OCI-LY7 (cell line): ENCODE measurements around the gene BSCL2. TPM values are rescaled to one million over a fixed set of nuclear protein-coding genes. Genes with fewer than 3 reads are reported as not detected.

Experiments used
- BruUV-seq: library from RNA; stranded (reverse); fragments of 400-500 nt; replicated peaks from 2 replicates; lab custom pipeline; 2021; lab: Mats Ljungman, UMichigan
- CTCF ChIA-PET: fragments of 300-600 bp; sonication (Branson Sonifier 250); formaldehyde crosslinking; loops from one replicate; lab custom pipeline; 2022; ENCODE audit warnings: antibody characterized with exemption; ENCODE audit not compliant: unreplicated experiment; lab: Charles Lee
- POLR2A ChIA-PET: fragments of 300-600 bp; sonication (Branson Sonifier 250); formaldehyde crosslinking; loops from one replicate; lab custom pipeline; 2022; ENCODE audit warnings: antibody characterized with exemption; lab: Charles Lee
- DNase-seq: peaks from one replicate; pipeline ENCODE4 v3.0.0-alpha.2; 2015; ENCODE audit warnings: low spot score
- H2AFZ ChIP-seq: fragments of 200-600 bp; sonication (generic), shearing (Covaris generic); 2 replicates; pipeline ENCODE4 v1.6.1; 2014; ENCODE audit warnings: mild to moderate bottlenecking, antibody characterized with exemption, low read length, moderate library complexity
- H3K27ac ChIP-seq: fragments of 200-600 bp; sonication (generic); 2 replicates; pipeline ENCODE4 v1.5.1; 2014; ENCODE audit warnings: mixed run types, low read depth, mild to moderate bottlenecking, moderate library complexity, low read length, inconsistent platforms; ENCODE audit not compliant: poor library complexity, severe bottlenecking
- H3K36me3 ChIP-seq: fragments of 200-600 bp; sonication (generic); 2 replicates; pipeline ENCODE4 v1.6.1; 2014; ENCODE audit warnings: mild to moderate bottlenecking, antibody characterized with exemption, low read length, moderate library complexity, mixed read lengths; ENCODE audit not compliant: insufficient read depth
- H3K4me1 ChIP-seq: fragments of 200-600 bp; sonication (generic); 2 replicates; pipeline ENCODE4 v1.5.1; 2014; ENCODE audit warnings: mild to moderate bottlenecking, low read length; ENCODE audit not compliant: insufficient read depth, poor library complexity, severe bottlenecking
- H3K4me2 ChIP-seq: fragments of 200-600 bp; sonication (generic); 2 replicates; pipeline ENCODE4 v1.6.1; 2014; ENCODE audit warnings: mild to moderate bottlenecking, low read length
- H3K4me3 ChIP-seq: fragments of 200-600 bp; sonication (generic); 2 replicates; pipeline ENCODE4 v1.5.1; 2014; ENCODE audit warnings: mild to moderate bottlenecking, low read depth, low read length; ENCODE audit not compliant: poor library complexity, severe bottlenecking
- H3K79me2 ChIP-seq: fragments of 200-600 bp; sonication (generic); 2 replicates; pipeline ENCODE4 v1.6.1; 2016; ENCODE audit warnings: low read depth, mild to moderate bottlenecking, low read length, moderate library complexity, mixed read lengths; ENCODE audit not compliant: insufficient read depth
- H3K9me2 ChIP-seq: fragments of 200-600 bp; sonication (generic); 2 replicates; pipeline ENCODE4 v1.6.1; 2016; ENCODE audit warnings: mild to moderate bottlenecking, low read length, mixed read lengths; ENCODE audit not compliant: insufficient read depth
- H3K9me3 ChIP-seq: fragments of 200-600 bp; sonication (generic); 2 replicates; pipeline ENCODE4 v1.6.1; 2014; ENCODE audit warnings: mild to moderate bottlenecking, mixed run types, low read length, mixed read lengths
- H4K20me1 ChIP-seq: fragments of 200-600 bp; sonication (generic); 2 replicates; pipeline ENCODE4 v1.6.1; 2014; ENCODE audit warnings: mild to moderate bottlenecking, antibody characterized with exemption, low read length, moderate library complexity, mixed read lengths; ENCODE audit not compliant: insufficient read depth
- CTCF ChIP-seq: fragments of 200-600 bp; sonication (generic); conservative IDR thresholded peaks from 2 replicates; pipeline ENCODE4 v1.5.1; 2014; ENCODE audit warnings: mild to moderate bottlenecking, antibody characterized with exemption, low read length, moderate library complexity, mixed read lengths
- EZH2phosphoT487 ChIP-seq: fragments of 200-600 bp; sonication (generic); IDR thresholded peaks from 2 replicates; pipeline ENCODE4 v1.6.1; 2018; ENCODE audit warnings: low read depth, borderline replicate concordance, mild to moderate bottlenecking, mixed run types, antibody characterized with exemption, low read length, moderate library complexity, mixed read lengths
- intact Hi-C: fragments of 100-400 bp; cut with micrococcal nuclease; formaldehyde crosslinking; loops from one replicate; pipeline ENCODE4 v1.10.0; 2022; ENCODE audit not compliant: unreplicated experiment
- total RNA-seq, 2 experiments: library from RNA; depleted of rRNA in 1 of 2; stranded (reverse); fragments of >200 nt in 1 of 2; shearing (Covaris generic) in 1 of 2; gene quantifications; 2 replicates each; pipeline ENCODE4 v1.2.3, GENCODE V29; 2014 to 2022

Gene BSCL2
- total RNA-seq, 2 experiments from 2014 or later = 20.7 to 46.2 TPM

- Histone ChIP-seq H3K36me3 (peaks cover 17% of the 10 kb centered on the region), H3K4me1 (peaks cover 12% of the 10 kb centered on the region), H2AFZ (no peak overlapping the region), H3K9me2 (no peaks in the 10 kb centered on the region), H3K9me3 (no peaks in the 10 kb centered on the region), H3K4me3 (no peak overlapping the region), H3K79me2 (peaks cover 17% of the 10 kb centered on the region), H3K27ac (no peak overlapping the region), H3K4me2 (no peak overlapping the region), H4K20me1 (no peaks in the 10 kb centered on the region)
- ChIA-PET CTCF (no interaction called here), POLR2A (interaction anchor here (0.9 to 10.5 kb wide), 3 partner anchors 10 to 173 kb away, joined by 3 to 159 read pairs (median 3); partner anchors contain the start of genes C11orf98, CSKMT and ZBTB3)
- no peak for DNase-seq
- TF ChIP-seq CTCF (no peak), EZH2phosphoT487 (no peak)
- BruUV-seq = no TSS peak
- intact Hi-C loops = no loop called here
Measured at GRCh38 chr11:62656796-62657429, 50.3 kb downstream of the BSCL2 start.

GRCh38 chr11:62654297-62654696 lies 52.9 kb downstream of the BSCL2 start:
- H2AFZ ChIP-seq = no peak overlapping the region
- CTCF ChIA-PET = interaction anchor here (0.6 kb wide), 1 partner anchor 62 kb away, joined by 4 read pairs; no protein-coding TSS in a partner anchor

More at GRCh38 chr11:62654297-62654696, 52.9 kb downstream of the BSCL2 start:
- BruUV-seq = no TSS peak
- Histone ChIP-seq H3K4me1 (peaks cover 25% of the 10 kb centered on the region), H3K36me3 (peaks cover 6% of the 10 kb centered on the region), H4K20me1 (no peaks in the 10 kb centered on the region), H3K9me3 (no peaks in the 10 kb centered on the region), H3K4me3 (no peak overlapping the region), H3K9me2 (no peaks in the 10 kb centered on the region), H3K4me2 (peak overlapping the region; percentile 3), H3K79me2 (peaks cover 24% of the 10 kb centered on the region), H3K27ac (no peak overlapping the region)
- POLR2A ChIA-PET = interaction anchor here (0.5 to 10.5 kb wide), 4 partner anchors 12 to 62 kb away, joined by 3 to 159 read pairs (median 4); partner anchors contain the start of genes C11orf98 and CSKMT
- DNase-seq = no peak
- intact Hi-C loops = no loop called here
- TF ChIP-seq CTCF = no peak
